Measurements from ENCODE around the gene STX7.

The STX7 gene

GRCh38 chr6:132412656-132413498 is 100.0 kb downstream of the STX7 start:
- no peak for DNase-seq (ENCODE audit: low spot score)

DNA sequence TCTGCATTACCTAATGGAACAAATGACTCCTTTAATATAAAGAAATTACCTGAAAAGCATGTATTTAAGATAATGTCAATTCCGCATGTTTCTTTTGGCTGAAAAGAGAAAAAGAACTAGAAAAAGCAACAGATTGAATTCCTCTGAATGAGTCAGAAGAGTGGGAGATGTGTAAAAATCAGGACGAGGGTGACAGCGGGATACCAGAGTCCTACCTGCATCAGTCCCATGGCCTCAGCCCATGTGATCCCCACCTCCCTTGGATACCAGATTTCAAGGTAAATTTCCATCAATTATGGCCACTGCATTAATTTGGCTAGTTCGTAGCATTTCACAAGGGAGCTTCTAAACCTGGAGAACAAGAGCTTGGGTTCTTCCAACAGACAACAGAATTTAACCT is 101.6 kb downstream of the STX7 start:
- DNase-seq (ENCODE audit: low spot score) = no peak

DNA sequence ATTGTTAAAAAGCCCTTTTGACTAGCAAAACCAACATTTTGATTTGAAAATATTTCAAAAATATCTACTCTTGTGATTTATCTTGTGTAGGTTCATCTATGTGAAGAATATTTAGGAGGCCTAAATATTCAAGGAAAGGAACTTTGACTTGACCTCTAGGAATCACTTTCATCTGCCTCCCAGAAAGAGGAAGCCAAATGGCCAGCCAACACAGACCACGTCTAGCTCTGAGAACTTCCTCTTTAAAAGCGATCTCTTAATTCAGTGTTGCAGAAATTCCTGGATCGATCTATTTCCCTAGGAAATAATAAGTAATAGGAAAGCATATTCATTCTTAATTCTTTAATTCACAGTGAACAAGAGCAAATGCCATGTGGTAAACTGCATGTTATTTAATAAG is 102.1 kb downstream of the STX7 start:
- no peak for DNase-seq (ENCODE audit: low spot score)

DNA sequence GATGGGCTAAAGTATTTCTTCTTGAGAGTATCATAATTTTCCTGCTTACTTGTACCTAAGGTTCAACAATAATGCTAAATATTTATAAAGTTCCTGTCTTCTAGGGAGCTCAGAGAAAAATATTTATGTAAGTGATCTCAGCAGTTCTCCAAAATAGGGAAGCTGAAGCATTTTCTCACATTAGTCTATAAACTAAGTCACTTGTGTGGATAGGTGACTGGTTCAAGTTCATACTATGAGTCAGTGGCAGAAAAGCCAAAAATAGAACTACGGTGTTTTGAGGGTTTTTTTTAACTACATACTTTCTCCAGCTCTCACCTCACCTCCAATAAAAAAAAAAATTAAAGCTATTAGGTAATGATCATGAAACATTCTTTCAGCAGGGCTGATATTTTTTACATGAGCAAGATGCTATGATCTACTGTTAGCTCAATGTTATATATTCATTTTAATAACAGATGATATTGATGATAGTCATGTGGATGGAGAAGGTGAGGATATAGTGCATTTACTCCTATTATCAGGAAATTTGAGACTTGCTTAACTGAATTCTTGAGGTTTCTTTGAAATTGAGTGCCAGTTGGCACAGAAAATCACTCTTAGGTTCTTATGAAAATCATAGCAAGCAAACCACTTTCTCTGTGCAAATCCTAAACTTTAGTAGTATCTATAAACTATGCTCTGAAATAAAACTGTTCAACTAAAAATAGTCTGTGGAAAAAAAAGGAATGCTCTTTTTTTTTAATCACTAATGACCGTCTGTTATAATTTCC is 107.6 kb downstream of the STX7 start:
- DNase-seq (ENCODE audit: low spot score) = peak; percentile 19

- DNase-seq (ENCODE audit: low spot score) = peak; percentile 12
Observed at GRCh38 chr6:132404736-132405135, 108.2 kb downstream of the STX7 start.

- DNase-seq (ENCODE audit: low spot score) = peak; percentile 10
Observed at GRCh38 chr6:132404330-132404729, 108.6 kb downstream of the STX7 start.

DNA sequence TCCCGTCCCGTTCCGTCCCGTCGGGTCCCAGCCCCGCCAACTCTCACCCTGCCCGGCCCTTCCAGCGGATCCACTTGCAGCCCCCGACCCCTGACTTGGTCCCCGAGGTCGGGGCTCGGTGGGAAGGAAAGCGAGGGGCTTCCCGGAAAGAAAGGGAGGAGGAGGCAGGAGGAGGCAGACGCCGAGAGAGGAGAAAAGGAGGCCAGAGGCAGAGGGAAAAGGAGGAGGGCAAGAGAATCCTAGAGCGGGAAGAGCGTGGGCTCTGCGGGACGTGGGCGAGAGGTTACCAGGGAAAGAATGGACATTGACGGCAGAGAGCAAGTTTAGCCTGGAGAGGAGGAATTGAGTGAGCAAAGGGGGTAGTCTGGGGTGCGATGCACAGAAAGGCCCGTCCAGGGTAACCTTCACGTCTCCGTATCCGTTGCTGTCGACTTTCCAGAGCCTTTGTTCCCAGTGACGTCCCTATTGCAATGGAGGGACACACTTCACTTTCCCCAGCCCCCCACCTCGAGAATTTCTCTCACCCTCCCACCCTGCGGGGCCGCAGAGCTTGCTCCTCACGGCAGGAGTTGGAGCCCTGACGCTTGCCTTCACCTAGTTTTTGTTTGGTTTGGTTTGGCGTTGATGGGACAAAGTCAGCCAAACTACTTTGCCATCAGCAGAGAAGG is 111.2 kb downstream of the STX7 start:
- no peak for DNase-seq (ENCODE audit: low spot score)

DNA sequence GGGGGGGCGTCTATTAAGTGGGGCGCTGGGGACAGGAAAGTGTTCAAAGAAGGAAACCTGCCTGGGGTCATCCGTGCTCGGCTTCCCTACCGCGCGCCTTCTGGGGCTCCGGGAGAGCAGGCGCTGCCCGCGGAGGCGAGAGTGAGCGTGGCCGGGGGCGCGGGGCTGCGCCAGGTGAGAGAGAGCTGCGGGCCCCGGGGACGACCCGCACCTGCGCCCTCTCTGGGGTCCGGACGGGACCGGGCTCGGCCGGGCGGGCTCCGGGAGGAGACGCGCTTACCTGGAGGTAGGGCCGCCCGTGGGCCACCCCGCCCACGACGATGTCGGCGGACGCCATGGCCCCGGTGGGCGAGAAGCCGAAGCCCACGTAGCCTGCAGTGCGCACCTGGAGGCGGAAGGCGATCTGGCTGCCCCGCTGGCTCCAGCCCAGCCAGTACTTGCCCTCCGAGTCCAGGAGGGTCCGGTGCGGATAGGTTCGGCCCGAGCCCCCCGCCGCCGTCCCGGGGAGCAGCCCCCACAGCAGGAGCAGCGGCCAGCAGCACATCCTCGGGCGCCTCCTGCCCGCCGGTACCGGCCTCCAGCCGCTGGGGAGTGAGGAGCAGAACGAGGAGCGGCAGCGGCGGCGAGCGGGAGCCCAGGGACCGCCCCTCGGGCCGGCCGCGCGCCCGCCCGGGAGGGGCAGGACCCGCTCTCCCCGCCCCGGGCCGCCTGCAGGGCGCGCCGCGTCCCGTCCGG is 111.9 kb downstream of the STX7 start, which contains the start of gene MOXD1:
TSS of gene MOXD1 (minus strand) at position 593 of the 735 bp plus-strand sequence. CDS start at position 544, 49 bp downstream.
- DNase-seq (ENCODE audit: low spot score) = no peak

DNA sequence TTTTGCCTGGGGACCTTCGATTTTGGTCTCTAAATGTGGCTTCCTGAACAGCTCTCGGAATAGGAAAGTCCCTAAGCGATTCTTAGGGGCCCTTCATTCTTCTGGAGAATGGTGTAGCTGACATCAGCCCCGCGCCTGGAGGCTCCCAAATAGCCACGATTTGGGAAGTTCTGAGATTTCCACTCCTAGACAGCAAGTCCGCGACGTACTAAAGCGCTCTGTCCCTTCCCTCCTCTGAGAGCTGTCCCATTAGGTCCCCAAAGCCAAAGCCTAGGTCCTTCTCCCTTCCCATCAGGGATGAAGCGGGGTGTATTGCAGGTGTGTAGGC is 112.4 kb downstream of the STX7 start:
- no peak for DNase-seq (ENCODE audit: low spot score)

- DNase-seq (ENCODE audit: low spot score) = no peak
Observed at GRCh38 chr6:132399376-132400074, 113.4 kb downstream of the STX7 start.
